Measurements from ENCODE around the gene ADSL.
A peak's percentile ranks its signal among the peaks of the same experiment; 100 is the strongest.

The ADSL gene

GRCh38 chr22:40374567-40374966, 28.3 kb downstream of the ADSL start:
- DNase-seq, result no peak

DNA sequence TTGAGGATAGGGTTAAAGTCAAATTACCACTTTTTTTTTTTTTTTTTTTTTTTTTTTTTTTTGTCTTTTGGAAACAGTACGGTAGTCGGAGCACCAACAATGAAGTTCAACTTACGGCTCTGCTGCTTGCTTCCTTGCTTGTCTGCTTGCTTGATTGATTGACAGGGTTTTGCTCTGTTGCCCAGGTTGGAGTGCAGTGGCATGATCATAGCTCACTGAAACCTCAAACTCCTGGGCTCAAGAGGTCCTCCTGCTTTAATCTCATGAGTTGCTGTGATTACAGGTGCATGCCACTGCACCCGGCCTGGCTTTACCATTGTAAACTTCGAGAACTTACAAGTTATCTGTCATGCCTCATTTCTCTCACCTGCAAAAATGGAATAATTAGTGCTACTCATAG, 29.8 kb downstream of the ADSL start:
- DNase-seq, result no peak

DNA sequence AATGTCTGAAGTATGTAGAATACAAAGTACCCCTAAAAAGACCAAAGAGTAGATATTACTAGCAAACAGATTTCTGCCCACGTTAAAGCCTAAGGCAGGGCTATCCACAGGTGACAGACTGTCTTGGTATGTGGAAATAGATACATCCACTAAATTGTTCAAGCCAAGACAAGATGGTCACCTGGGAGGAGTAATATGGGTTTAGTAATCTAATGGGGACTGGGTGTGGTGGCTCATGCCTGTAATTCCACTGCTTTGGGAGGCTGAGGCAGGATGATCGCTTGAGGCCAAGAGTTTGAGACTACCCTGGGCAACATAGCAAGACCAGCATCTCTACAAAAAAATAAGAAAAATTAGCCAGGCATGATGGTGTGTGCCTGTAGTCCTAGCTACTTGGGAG, 31.6 kb downstream of the ADSL start:
- no peak for DNase-seq

- DNase-seq, result peak; percentile 35 to 68 (median 54)
These were observed 32.1 kb downstream of the ADSL start for GRCh38 chr22:40378448-40378847.

DNA sequence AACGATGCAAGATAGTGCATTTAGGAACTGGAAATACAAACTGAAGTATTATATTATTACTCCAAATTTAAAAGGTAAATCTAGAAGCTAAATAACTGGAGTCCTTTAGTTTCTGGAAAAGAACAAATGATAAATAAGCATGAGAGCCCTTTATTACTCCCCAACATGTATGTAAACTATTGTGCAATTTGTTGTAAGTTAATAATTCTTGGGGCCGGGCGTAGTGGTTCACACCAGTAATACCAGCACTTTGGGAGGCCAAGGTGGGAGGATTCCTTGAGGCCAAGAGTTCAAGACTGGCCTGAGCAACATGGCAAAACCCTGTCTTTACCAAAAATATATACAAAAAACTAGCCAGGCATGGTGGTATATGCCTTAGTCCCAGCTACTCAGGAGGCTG, 35.2 kb downstream of the ADSL start:
- DNase-seq, result no peak

DNA sequence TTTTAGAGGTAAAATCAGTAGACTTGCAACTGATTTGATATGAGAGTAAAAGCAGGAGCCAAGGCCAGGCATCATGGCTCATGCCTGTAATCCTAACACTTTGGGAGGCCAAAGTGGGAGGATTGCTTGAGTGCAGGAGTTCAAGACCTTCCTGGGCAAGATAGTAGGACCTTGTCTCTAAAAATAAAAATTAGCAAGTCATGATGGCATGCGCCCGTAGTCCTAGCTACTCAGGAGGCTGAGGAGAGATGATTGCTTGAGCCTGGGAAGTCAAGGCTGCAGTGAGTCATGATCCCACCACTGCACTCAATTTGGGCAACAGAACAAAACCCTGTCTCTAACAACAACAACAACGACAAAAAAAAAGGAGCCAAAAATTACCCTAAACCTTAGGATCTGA, 37.6 kb downstream of the ADSL start:
- DNase-seq, result peak in 3 of 4 experiments; percentile 12 to 49 (median 41)

DNA sequence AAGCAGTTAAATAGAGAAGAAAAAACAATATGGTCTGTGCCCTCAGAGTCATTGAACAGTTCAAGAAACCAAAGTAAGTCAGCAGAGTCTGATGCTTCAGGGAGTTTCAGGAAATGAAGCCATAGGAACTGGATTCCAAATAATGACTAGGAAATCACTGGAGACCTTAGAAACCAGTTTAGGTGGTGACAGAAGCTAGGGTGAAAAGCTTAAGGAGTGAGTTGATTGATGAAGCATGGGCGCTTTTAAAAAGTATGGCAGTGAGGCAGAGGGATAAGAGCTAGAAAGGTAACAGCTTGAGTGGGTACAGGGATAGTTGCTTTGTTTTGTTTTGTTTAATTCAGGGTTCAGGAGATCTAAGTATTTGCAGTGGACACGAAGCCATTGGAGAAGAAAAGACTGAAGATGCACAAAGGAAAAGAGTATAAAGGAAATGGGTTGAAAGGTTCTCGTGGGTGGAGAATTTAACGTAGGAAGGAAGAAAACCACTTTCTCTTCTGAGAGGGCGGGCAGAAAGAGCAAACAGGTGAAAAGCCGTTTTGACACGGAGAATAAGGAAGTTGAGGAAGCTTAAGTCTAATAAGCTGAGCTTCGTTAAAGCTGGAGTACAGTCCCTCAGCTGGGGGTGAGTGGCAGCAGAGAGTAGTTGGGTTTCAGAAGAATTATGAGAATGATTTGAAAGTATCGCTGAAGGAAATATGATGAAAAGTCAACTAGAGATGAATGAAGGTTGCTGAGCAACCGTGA, 38.9 kb downstream of the ADSL start:
- peak; percentile 21 to 54 (median 52) for DNase-seq

- no peak for DNase-seq
These were observed 41.4 kb downstream of the ADSL start for GRCh38 chr22:40387746-40388145.

GRCh38 chr22:40388231-40388630, 41.9 kb downstream of the ADSL start:
- no peak for DNase-seq

DNA sequence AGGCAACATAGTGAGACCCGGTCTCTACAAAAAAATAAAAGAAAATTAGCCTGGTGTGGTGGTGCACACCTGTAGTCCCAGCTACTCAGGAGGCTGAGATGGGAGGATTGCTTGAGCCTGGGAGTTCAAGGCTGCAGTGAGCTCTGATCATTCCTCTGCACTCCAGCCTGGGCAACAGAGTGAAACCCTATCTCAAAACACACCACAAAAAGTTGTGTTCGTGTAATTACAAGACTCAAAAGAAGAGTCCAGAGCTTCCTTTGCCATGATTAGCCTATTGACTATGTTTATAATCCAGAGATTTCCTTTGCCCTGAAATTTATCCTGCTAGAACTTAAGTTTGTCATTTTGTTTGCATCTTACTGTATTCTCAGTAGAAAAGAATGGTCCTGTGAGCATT, 45.1 kb downstream of the ADSL start:
- no peak for DNase-seq

GRCh38 chr22:40392618-40393017, 46.3 kb downstream of the ADSL start:
- DNase-seq, result no peak

DNA sequence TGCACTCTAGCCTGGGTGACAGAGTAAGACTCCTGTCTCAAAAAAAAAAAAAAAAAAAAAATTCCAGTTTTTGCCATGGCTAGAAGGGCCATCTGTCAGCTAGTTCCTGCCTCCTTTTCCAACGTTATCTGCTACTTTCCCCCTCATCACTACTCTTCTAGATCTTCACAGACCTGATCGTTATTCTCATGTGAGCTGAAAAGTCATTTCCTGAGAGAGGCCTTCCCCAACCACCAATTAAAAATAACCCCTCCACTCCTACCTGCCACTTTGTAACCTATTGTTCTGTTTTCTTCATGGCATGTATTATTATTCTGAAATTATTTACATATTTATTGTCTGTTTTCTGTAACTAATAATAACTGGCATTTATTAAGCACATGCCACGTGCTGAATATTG, 48.3 kb downstream of the ADSL start:
- no peak for DNase-seq

GRCh38 chr22:40395607-40396006, 49.3 kb downstream of the ADSL start:
- DNase-seq, result no peak

GRCh38 chr22:40396882-40397281, 50.6 kb downstream of the ADSL start:
- no peak for DNase-seq

- no peak for DNase-seq
These were observed 51.1 kb downstream of the ADSL start for GRCh38 chr22:40397396-40397795.

- no peak for DNase-seq
These were observed 53.3 kb downstream of the ADSL start for GRCh38 chr22:40399621-40400020.

DNA sequence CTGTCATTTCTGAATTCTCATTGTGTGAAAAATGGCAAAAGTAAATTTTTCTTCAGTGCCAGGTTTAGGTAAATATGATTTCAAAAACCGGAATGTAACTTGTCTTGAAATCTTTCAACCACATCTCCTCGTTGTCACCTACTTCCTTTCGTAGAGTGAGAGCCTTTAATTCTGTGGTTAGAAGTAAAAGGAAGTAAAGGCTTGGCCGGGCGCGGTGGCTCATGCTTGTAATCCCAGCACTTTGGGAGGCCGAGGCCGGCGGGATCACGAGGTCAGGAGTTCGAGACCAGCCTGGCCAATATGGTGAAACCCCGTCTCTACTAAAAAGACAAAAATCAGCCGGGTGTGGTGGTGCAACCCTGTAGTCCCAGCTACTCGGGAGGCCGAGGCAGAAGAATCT, 53.9 kb downstream of the ADSL start:
- peak; percentile 71 to 83 (median 78) for DNase-seq

GRCh38 chr22:40401532-40401931, 55.2 kb downstream of the ADSL start:
- DNase-seq, result no peak

GRCh38 chr22:40401981-40402406, 55.7 kb downstream of the ADSL start:
- DNase-seq, result no peak

- no peak for DNase-seq
These were observed 56.8 kb downstream of the ADSL start for GRCh38 chr22:40403141-40403540.

DNA sequence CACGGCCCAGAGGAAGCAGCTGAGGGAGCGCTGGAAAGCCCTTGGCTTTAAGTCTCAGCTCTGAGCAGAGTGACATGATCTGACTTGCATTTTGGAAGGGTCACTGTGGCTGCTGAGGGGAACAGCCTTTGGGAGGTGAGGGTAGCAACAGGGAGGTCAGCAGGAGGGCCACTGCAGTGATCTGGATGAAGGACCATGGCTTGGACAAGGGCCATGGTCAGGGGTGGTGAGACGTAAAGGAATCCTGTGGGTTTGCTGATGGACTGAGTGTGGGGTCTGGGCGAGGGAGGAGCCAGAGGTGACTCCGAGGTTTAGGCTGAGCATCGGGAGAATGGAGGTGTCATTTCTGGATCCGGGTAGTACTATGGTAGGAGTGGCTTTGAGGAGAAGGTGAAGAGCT, 57.4 kb downstream of the ADSL start:
- no peak for DNase-seq

DNA sequence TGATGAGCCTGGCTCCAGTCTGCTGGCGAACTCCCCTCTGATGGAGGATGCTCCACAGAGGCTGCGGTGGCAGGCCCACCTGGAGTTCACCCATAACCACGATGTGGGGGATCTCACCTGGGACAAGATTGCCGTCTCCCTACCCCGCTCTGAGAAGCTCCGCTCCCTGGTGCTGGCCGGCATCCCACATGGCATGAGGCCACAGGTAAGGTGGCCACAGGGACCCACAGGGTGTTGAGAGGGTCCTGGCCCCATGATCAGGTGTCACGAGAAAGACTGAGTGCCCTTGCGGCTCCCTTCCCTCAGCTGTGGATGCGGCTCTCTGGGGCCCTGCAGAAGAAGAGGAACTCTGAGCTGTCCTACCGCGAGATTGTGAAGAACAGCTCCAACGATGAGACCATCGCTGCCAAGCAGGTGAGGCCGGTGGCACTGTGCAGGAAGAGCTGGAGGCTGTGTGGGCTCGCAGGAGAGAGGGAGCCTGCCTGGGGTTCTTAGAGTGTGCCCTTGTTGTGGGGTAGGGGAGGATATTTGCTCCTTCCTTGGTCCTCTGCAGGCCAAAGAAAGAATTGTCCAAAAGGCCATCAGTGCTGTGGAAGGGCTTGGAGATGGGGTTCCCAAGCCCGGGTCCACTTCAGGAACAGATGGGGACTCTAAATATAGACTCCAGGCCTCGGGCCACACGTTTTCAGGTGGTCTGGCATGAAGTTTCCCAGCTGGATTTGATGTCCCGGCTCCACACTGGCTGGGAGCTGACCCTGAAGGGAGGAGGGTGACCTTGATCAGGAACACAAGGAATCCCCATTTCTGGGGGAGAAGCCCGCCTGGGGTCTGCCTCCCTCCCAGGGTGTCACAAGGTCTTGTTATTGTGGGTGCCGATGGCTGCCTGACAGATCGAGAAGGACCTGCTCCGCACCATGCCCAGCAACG, 58.2 kb downstream of the ADSL start:
- no peak for DNase-seq

DNA sequence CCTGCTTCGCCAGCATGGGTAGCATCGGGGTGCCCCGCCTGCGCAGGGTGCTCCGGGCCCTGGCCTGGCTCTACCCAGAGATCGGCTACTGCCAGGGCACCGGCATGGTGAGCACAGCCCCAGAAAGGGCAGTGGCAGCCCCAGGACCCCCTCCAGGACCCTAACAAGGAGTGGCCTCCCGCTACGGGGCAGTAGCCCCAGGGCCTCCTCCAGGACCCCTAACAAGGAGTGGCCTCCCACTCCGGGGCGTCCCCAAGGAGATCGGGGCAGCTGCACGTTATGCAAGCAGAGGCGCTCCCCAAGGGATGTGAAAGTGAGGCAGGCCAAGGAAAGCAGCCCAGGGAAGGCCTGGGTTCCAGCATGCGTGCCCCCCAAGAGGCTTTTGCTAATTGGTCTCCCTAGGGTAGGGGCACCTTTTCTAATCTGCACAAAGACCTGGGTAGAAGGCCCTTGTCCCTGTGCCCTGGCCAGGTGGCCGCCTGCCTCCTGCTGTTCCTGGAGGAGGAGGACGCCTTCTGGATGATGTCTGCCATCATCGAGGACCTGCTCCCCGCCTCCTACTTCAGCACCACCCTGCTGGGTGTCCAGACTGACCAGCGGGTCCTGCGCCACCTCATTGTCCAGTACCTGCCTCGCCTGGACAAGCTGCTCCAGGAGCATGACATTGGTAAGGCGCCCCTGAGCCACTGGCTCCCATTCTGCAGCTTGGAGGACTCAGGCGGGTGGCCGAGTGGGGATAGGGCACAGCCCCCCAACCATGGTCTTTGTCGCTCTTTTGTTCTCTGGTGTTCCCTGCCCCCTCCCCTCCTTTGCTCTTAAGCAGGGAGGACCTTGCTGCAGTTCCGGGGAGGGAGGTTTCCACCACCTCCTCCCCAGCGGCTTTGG, 59.1 kb downstream of the ADSL start:
- DNase-seq, result no peak
